M059J (cell line): Measurements from ENCODE around the gene OSBPL3. TPM values are rescaled to one million over a fixed set of nuclear protein-coding genes. Genes with fewer than 3 reads are reported as not detected.
A peak's percentile ranks its signal among the peaks of the same experiment; 100 is the strongest.

Experiments
- DNase-seq: peaks from one replicate; pipeline ENCODE4 v3.0.0-alpha.2; 2012; ENCODE audit warnings: low read depth
- total RNA-seq: library from RNA; depleted of rRNA; stranded (reverse); fragments of >200 nt; shearing (Covaris generic); gene quantifications from 2 replicates; pipeline ENCODE4 v1.2.3, GENCODE V29; 2014

Gene OSBPL3
- total RNA-seq, 1 experiment from 2014 or later: 15.4 TPM

- DNase-seq: no peak
Measured at GRCh38 chr7:24863626-24864025, 116.4 kb downstream of the OSBPL3 start.

DNA sequence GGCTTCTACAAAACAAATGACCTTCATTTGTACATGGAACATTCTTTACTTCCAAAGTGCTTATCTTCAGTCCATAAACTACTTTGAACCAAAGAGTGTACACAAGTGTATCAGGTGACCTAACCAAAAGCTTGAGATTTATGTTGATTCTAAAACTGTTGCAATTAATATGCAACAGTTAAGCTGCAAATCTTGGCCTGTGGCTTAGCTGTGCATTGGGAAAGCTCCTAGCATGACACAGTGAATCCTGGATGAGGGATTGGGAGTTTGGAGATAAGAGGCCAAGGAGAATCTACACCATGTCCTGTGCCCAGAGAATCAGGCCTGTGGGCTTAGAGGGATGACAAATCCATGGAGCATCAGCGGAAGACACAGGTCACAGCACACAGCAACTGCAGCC lies 117.5 kb downstream of the OSBPL3 start:
- no peak for DNase-seq

DNA sequence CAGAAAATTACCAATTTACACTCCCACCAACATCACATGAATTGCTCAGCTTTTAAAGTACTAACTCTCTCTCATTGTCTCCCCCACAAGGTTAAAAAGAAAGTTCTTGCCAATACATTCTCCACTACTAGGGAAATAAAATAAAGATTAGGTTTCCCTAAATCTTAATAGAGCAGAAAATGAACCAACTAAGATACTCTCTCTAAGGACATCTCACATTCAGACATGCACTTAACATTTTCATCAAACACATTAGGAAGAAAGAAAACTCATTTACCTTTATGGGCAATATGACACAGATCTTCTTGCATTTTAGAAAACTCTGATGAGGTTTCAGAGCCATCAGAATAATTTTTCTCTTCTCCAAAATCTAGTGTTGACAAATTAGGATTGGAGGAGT lies 118.6 kb downstream of the OSBPL3 start:
- no peak for DNase-seq

- DNase-seq: no peak
Measured at GRCh38 chr7:24860611-24861010, 119.4 kb downstream of the OSBPL3 start.

DNA sequence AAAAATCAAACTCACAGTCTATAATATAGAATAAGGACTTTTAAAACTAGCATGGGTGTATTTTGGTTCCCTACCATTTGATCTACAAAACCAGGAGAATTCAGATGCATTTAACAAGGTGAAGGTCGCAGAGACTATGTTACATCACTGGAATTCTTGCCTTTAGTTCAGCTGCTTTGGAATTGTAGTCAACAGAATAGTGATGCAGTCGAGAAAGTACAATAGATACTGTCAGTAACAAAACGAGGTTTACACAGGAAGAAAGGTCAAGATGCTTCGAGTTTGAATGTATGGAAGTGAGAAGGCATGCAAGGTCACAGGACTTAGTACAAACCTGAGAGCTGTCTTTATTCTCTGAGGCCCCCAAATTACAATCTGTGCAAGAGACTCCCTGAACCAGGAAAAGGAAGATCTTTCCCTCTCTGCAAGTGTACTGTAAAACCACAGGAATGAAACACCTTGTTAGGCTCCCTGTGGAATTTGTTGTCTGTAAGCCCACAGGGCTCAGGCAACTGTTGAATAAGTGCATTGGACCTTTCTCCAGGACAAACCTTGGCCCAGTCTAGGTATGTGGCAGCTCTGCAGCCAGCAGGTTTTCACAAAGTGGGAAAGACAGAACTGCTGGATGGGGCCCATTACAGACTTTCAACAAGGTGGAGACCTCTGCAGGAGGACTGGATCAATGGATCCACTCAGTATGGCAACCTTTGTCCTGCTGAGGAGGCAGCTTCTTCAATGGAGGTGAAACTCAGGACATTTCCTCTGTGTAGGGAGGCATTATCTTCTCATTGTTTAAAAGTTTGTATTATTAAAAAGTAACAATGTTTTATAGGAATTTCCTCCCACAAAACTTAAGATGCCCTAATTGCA lies 121.6 kb downstream of the OSBPL3 start:
- peak; percentile 29 for DNase-seq

DNA sequence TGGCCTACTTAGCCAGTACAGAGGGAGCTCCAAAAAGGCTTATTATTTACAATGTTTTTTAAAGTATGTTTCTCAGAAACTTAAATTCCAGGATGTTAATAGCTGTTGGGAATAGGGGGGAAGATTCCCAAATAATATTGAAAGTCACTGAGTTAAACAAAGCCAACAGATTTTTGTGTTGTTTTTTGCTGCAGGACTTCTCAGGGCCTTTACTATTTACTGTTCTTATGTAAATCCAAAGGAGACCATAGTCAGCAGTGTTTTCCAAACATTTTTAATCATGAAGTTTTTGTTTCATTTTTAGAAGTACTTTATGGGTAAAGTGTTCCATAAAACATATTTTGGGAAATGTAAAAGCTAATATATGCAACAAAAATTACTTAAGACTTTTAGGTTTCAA lies 122.4 kb downstream of the OSBPL3 start:
- no peak for DNase-seq

DNA sequence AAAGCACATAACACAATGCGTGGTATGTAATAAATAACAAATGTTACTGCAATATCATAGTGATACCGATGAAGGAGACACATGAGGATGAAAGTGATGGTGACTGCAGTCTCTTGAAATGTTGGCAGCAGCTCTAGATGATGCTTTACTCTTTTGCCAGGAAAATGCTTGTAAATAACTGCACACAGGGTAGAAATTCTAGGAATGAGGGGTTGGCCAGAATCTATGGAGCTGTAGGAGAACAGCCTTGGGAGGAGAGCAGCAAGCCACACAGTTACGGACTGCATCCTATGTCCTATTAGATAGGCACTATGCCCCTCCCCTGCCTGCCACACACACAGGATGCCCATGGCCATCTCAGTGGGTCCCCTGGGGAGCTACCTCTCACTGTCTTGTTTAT lies 125.1 kb downstream of the OSBPL3 start:
- DNase-seq: no peak

DNA sequence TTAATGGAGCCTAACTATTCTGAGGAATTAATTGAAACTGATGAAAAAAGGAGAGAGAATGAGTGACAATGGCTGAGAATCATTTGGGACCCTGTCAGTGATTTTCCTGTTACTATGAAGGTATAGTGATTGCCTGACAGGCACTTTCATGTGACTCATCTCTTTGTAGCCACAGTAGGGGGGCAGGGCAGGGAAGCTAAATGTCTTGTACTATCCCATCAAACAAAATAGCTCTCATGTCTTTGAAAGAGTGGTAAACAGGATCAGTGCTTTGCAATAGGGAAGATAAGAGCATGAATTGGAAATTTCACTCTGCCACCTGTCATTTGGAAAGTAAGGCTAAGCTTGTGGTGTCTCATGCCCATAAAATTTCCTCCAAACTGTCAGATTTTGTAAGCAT lies 128.2 kb downstream of the OSBPL3 start:
- peak; percentile 74 for DNase-seq

DNA sequence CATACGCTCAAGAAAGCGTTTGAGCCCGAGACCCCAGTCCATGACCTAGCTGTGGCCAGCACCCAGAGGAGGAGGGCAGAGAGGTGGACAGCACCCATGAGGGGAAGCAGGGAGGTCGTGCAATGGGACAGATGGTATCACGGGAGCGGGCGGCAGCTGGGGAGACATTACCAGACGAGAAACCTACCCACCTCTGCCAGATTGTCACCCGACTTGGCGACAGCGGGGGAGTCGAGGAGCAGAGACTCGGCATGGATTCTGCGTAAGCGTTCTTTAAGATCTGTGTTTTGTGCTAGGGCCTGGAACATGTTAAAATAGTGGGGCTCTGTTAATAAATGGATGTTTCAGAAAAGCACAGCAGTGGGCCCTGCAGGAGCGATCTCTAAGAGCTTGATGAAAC lies 131.1 kb downstream of the OSBPL3 start:
- no peak for DNase-seq

DNA sequence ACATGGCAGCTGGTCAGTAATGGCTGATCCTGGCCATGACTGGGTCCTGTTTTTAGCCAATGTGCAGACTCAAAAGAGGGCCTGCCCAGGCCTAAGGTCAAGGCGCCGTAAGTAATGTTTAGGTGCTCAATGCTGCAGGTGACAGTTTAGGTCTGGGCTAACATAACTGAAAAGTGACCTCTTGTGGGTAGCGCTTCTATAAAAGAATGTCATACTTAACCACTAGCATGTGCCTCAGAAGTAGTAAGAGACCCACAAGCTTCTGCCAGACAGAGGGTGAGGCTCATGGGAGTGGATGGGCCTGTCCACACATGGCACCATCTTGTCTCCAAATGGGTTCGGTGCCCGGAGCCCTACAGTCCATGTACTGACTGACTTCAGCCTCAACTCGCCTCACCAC lies 132.2 kb downstream of the OSBPL3 start:
- no peak for DNase-seq

- no peak for DNase-seq
Measured at GRCh38 chr7:24843821-24844434, 136.1 kb downstream of the OSBPL3 start.

DNA sequence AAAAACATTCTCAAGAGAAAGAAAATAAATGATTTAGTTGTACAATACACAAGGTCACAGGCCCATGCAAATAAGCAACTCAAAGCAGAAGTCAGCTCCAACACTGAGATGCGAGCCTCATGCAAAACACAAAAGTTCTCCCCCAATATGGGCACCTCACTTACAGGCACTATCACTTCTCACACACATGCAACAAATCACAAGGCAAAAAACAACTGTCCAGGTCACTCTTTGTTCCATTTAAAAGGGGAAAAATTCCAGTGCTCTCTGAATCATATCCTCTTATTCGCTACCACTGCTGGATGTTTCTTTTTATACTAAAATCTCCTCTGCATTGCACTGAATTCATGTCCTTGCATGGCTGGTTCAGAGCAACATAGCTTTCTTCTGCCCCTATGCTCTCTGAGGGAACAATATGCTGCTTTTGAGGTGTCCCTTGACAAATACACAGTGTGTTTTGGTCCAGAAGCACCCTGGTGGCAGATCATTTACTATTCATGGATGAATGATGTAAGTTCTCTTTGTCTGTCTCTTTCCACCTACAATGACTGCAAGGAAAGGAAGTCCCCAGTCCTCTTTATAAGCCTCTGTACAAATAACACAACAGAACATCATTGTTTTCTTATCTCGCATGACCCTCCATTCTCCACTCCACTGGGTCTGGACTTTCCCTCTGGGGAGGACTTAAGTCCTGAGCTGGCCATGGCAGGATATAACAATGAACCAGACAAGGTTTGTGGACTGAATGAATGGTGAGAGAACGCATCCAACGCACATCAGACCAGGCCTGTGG lies 137.3 kb downstream of the OSBPL3 start:
- peak; percentile 5 for DNase-seq

- DNase-seq: no peak
Measured at GRCh38 chr7:24842029-24842428, 137.9 kb downstream of the OSBPL3 start.

DNA sequence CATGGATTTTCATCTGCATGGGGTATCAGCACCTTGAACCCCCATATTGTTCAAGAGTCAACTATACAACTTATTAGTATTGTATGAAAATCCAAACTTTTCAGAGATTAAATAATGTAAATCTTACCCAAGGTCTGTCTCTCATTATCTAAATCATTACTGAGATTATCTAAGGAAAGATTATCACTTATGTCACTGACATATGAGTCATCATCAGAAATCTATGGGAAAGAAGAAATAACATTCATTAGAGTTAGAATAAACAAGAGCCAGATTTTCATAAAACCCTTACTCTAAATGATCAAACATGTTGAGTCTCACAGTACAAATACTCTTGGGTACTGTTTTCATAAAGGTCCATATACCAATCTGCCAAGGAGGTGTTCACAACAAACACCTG lies 139.4 kb downstream of the OSBPL3 start:
- no peak for DNase-seq

DNA sequence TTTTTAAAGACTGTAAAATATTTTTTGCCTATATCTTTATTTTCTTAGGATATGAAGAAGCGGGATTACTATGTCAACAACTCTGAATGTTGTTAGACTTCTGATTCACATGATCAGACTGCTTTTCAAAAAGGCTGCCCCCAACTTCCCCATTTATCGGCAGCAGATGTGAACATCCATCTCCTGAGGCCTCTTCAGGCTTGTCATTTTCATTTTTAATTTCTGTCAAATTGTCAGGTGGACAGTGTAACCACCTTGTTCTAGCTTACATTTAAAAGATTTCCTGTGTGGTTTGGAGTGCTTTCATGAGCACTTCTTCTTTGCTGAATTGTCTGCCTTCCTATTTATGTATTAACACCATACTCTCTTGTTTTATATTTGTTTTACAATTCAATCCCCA lies 143.9 kb downstream of the OSBPL3 start:
- DNase-seq: no peak

GRCh38 chr7:24835643-24836042 lies 144.3 kb downstream of the OSBPL3 start:
- no peak for DNase-seq

DNA sequence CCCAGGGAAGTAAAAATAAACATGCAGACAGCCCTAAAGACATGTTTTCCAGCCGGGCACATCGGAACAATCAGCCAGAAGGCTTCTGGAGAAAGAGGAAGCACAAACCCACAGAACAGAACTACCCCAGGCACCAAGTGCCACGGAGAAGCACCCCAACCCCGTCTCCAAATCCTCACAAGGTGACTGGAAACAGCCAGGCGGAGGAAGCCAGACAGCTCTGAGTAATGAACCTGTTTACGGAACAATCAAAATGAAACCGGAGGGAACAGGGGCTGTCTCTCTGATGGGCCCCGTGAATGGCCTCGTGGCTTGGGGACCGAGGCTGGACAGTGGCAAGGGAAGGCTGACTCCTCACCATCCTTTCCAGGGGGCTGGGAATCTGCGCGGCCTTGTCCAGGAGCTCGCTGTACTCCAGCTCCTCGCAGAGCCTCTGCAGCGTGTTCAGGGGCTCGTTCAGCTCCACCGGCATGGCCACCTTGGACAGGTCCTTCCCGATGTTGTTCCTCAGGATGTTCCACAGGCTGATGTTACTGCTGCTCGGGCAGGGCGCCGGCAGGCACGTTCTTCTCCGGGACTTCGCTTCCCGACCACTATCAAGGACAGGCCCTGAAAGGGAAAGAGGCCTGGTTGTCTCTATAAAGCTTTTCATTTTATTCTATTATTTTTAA lies 145.7 kb downstream of the OSBPL3 start:
- no peak for DNase-seq

- DNase-seq: no peak
Measured at GRCh38 chr7:24833549-24833948, 146.4 kb downstream of the OSBPL3 start.

GRCh38 chr7:24831240-24831639 lies 148.7 kb downstream of the OSBPL3 start:
- DNase-seq: peak; percentile 81

DNA sequence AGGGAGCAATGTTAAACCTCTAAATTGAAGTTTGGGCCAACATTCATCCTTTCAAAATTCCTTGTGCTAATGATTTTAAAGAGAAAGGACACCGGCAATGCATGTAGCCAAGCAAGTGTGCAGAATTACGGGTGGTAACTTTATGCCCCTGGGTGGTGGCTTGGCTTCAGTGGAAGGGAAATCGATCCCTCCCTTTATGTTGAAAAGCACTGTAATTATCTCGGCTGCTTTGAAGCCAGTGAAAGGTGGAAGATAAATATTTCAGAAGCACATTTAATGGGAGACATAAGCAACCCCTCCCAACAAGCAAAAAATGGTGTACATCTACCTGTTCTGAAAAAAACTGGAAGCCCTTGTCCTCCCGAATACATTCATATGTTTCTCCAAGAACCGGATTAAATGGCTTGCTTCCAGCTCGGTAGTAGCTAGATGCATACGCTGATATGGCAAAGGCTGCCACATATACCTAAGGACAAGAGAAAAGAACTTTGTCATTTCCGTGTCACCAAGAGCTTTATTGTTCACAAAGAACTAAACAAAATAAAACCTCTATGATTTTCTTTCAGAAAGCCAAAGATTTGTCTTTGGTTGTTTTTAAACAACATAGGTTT lies 149.4 kb downstream of the OSBPL3 start:
- no peak for DNase-seq

- peak; percentile 7 for DNase-seq
Measured at GRCh38 chr7:24829787-24830186, 150.2 kb downstream of the OSBPL3 start.
